Liver (tissue), 9 donors: ENCODE results near the gene ARCN1. TPM values are rescaled to one million over a fixed set of nuclear protein-coding genes. Genes with fewer than 3 reads are reported as not detected.
A peak's percentile ranks its signal among the peaks of the same experiment; 100 is the strongest.
"Not testable (repeated sequence)": the region's sequence is repeated elsewhere in the genome, so short reads cannot be mapped to it uniquely, and the experiment has no call there.

Experiments
- DNase-seq: peaks from one replicate; pipeline ENCODE4 v3.0.0-alpha.2; 2017; ENCODE audit warnings: low spot score
- H3K27ac ChIP-seq, 2 donors: one replicate each; pipeline ENCODE4 v1.7.0; 2013; ENCODE audit warnings: inconsistent platforms in 2 of 2, low read length in 2 of 2, control low read depth in 1 of 2, low read depth in 1 of 2, mild to moderate bottlenecking in 1 of 2
- H3K27me3 ChIP-seq, 4 donors: one replicate each; pipeline versions ENCODE4 v1.6.1 to v1.7.0; 2013; ENCODE audit warnings: low read length in 3 of 4, inconsistent platforms in 1 of 4, mild to moderate bottlenecking in 1 of 4, moderate library complexity in 1 of 4; ENCODE audit not compliant: control insufficient read depth in 4 of 4, insufficient read depth in 4 of 4
- H3K36me3 ChIP-seq, 4 donors: one replicate each; pipeline versions ENCODE4 v1.6.1 to v1.7.0; 2013; ENCODE audit warnings: low read length in 3 of 4, mild to moderate bottlenecking in 3 of 4, low read depth in 1 of 4, moderate library complexity in 1 of 4; ENCODE audit not compliant: control insufficient read depth in 4 of 4, insufficient read depth in 3 of 4
- H3K4me1 ChIP-seq, 4 donors: one replicate each; pipeline versions ENCODE4 v1.6.1 to v1.7.0; 2013; ENCODE audit warnings: low read length in 3 of 4, mild to moderate bottlenecking in 3 of 4, moderate library complexity in 1 of 4; ENCODE audit not compliant: control insufficient read depth in 4 of 4, insufficient read depth in 4 of 4
- H3K4me3 ChIP-seq, 3 donors: one replicate each; pipeline versions ENCODE4 v1.6.1 to v1.7.0; 2013; ENCODE audit warnings: low read length in 3 of 3, control low read depth in 1 of 3, low read depth in 1 of 3, mild to moderate bottlenecking in 1 of 3
- H3K9ac ChIP-seq, 2 donors: one replicate each; pipeline ENCODE4 v1.7.0; 2013; ENCODE audit warnings: low read length in 2 of 2, mild to moderate bottlenecking in 2 of 2, moderate library complexity in 2 of 2, control low read depth in 1 of 2, low read depth in 1 of 2
- H3K9me3 ChIP-seq, 4 donors: one replicate each; pipeline versions ENCODE4 v1.6.1 to v1.7.0; 2013; ENCODE audit warnings: low read length in 3 of 4; ENCODE audit not compliant: control insufficient read depth in 4 of 4
- EGR1 ChIP-seq, 2 donors: IDR thresholded peaks; 2 replicates each; pipeline ENCODE4 v1.6.1; 2016 to 2018; ENCODE audit warnings: antibody characterized with exemption in 2 of 2, low read depth in 2 of 2
- FOXA1 ChIP-seq: IDR thresholded peaks from 2 replicates; pipeline ENCODE4 v1.6.1; 2016; ENCODE audit warnings: antibody characterized with exemption
- FOXA2 ChIP-seq: IDR thresholded peaks from 2 replicates; pipeline ENCODE4 v1.6.1; 2016; ENCODE audit warnings: antibody characterized with exemption
- GABPA ChIP-seq, 2 donors: IDR thresholded peaks in 1 of 2; conservative IDR thresholded peaks in 1 of 2; 2 replicates each; pipeline ENCODE4 v1.6.1; 2016; ENCODE audit warnings: antibody characterized with exemption in 2 of 2, mild to moderate bottlenecking in 1 of 2, moderate library complexity in 1 of 2
- HNF4G ChIP-seq: IDR thresholded peaks from 2 replicates; pipeline ENCODE4 v1.6.1; 2016; ENCODE audit warnings: antibody characterized with exemption
- NR2F2 ChIP-seq: IDR thresholded peaks from 2 replicates; pipeline ENCODE4 v1.6.1; 2016; ENCODE audit warnings: antibody characterized with exemption
- RAD21 ChIP-seq, 2 donors: IDR thresholded peaks; 2 replicates each; pipeline ENCODE4 v1.6.1; 2016; ENCODE audit warnings: antibody characterized with exemption in 2 of 2, mild to moderate bottlenecking in 2 of 2
- RXRA ChIP-seq, 2 donors: IDR thresholded peaks; 2 replicates each; pipeline ENCODE4 v1.6.1; 2017 to 2018; ENCODE audit warnings: antibody characterized with exemption in 2 of 2, mild to moderate bottlenecking in 1 of 2
- SP1 ChIP-seq: IDR thresholded peaks from 2 replicates; pipeline ENCODE4 v1.6.1; 2018; ENCODE audit warnings: antibody characterized with exemption, mild to moderate bottlenecking
- YY1 ChIP-seq: IDR thresholded peaks from 2 replicates; pipeline ENCODE4 v1.6.1; 2016; ENCODE audit warnings: antibody characterized with exemption, mild to moderate bottlenecking
- WGBS: extraction: QIAGEN DNeasy Blood & Tissue Kit; methylation state at CpG from one replicate; pipeline ENCODE4 v1.1.7; 2013; 5-methylcytosine and 5-hydroxymethylcytosine counted together
- polyA plus RNA-seq, 2 donors: library from polyadenylated mRNA; stranded (reverse) in 1 of 2; unstranded in 1 of 2; fragments of 200-250 nt in 1 of 2; fragments of >200 nt in 1 of 2; fragmentation: Nextera tagmentation in 1 of 2; extraction: Ambion mirVana in 1 of 2; gene quantifications; one replicate each; pipeline versions ENCODE4 v1.2.1 to v1.2.3, GENCODE V29; 2013 to 2015
- total RNA-seq, 2 donors: library from RNA; depleted of rRNA; stranded (reverse); fragments of >200 nt; gene quantifications; one replicate each; pipeline ENCODE4 v1.2.3, GENCODE V29; 2014
- TF ChIP-seq, protein P1 (sequence below): IDR thresholded peaks from 2 replicates; pipeline ENCODE4 v1.6.1; 2016; ENCODE audit warnings: antibody characterized with exemption, mild to moderate bottlenecking
- TF ChIP-seq, protein P2 (sequence below): IDR thresholded peaks from 2 replicates; pipeline ENCODE4 v1.6.1; 2016; ENCODE audit warnings: antibody characterized with exemption
- TF ChIP-seq, protein P3 (sequence below): IDR thresholded peaks from 2 replicates; pipeline ENCODE4 v1.6.1; 2016; ENCODE audit warnings: antibody characterized with exemption
- donor health status: healthy.
- donor health status: healthy.
- donor health status: healthy.
- donor health status: healthy.
- donor health status: healthy.

The ARCN1 gene
- total and polyA plus RNA-seq, 4 donors = 36.7 to 95.4 (median 51.8) TPM

DNA sequence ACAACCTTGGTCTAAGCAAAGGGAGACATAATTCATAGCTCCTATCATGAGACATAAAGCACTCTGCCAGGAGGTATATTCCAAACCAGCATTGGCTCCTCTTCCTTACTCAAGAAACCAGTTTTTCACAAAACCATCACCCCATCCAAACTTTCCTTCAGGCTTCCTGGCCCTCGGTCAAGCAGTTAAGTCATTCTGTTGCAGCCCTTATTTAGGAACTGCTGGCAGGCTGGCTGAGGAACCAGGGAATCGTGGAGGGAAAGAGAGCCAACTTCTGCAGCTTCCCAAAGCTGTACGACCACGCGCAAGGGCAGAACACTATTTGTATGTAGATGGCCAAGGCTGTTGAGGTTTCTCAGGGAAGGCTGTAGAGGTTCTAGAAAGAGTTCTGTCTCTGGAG lies 7.2 kb upstream of the ARCN1 start (continued):
- TF ChIP-seq, protein P1, sequence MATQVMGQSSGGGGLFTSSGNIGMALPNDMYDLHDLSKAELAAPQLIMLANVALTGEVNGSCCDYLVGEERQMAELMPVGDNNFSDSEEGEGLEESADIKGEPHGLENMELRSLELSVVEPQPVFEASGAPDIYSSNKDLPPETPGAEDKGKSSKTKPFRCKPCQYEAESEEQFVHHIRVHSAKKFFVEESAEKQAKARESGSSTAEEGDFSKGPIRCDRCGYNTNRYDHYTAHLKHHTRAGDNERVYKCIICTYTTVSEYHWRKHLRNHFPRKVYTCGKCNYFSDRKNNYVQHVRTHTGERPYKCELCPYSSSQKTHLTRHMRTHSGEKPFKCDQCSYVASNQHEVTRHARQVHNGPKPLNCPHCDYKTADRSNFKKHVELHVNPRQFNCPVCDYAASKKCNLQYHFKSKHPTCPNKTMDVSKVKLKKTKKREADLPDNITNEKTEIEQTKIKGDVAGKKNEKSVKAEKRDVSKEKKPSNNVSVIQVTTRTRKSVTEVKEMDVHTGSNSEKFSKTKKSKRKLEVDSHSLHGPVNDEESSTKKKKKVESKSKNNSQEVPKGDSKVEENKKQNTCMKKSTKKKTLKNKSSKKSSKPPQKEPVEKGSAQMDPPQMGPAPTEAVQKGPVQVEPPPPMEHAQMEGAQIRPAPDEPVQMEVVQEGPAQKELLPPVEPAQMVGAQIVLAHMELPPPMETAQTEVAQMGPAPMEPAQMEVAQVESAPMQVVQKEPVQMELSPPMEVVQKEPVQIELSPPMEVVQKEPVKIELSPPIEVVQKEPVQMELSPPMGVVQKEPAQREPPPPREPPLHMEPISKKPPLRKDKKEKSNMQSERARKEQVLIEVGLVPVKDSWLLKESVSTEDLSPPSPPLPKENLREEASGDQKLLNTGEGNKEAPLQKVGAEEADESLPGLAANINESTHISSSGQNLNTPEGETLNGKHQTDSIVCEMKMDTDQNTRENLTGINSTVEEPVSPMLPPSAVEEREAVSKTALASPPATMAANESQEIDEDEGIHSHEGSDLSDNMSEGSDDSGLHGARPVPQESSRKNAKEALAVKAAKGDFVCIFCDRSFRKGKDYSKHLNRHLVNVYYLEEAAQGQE = no peak
- no peak for TF ChIP-seq FOXA1

DNA sequence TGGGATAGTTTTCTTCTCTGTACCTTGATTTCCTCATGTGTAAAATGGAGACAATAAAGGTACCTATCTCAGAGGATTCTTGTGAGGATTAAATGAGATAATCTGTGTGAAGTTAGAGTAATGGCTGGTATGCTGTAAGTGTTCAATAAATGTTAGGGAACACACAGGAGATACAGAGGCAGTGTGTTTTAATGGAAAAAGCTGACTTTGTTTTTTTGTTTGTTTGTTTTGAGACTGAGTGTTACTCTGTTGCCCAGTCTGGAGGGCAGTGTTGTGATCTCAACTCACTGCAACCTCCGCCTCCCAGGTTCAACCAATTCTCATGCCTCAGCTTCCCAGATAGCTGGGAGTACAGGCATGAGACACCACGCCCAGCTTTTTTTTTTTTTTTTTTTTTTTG lies 2.5 kb upstream of the ARCN1 start:
- no peak for DNase-seq
- Histone ChIP-seq H3K27ac (no peak overlapping the region), H3K4me3 (no peak overlapping the region), H3K9ac (no peak overlapping the region), H3K9me3 (no peaks in the 10 kb centered on the region), H3K4me1 (peaks cover 2 to 27% (median 17%) of the 10 kb centered on the region in 4 donors), H3K27me3 (no peaks in the 10 kb centered on the region), H3K36me3 (no peaks in the 10 kb centered on the region)
- TF ChIP-seq FOXA2 (no peak), RXRA (IDR thresholded peaks at IDR 0.05) (no peak), YY1 (no peak), HNF4G (no peak), EGR1 (IDR thresholded peaks at IDR 0.05; ENCODE audit: low read depth in 2 of 2) (no peak), GABPA (IDR thresholded peaks at IDR 0.05 in 1 of 2, conservative IDR thresholded peaks at IDR 0.05 in 1 of 2) (no peak), FOXA1 (no peak), NR2F2 (no peak), RAD21 (IDR thresholded peaks at IDR 0.05) (no peak)
- TF ChIP-seq, protein P2, sequence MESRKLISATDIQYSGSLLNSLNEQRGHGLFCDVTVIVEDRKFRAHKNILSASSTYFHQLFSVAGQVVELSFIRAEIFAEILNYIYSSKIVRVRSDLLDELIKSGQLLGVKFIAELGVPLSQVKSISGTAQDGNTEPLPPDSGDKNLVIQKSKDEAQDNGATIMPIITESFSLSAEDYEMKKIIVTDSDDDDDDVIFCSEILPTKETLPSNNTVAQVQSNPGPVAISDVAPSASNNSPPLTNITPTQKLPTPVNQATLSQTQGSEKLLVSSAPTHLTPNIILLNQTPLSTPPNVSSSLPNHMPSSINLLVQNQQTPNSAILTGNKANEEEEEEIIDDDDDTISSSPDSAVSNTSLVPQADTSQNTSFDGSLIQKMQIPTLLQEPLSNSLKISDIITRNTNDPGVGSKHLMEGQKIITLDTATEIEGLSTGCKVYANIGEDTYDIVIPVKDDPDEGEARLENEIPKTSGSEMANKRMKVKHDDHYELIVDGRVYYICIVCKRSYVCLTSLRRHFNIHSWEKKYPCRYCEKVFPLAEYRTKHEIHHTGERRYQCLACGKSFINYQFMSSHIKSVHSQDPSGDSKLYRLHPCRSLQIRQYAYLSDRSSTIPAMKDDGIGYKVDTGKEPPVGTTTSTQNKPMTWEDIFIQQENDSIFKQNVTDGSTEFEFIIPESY = no peak
- TF ChIP-seq, protein P1 = no peak
- 92% methylated on average over 2 of the region's 2 CpGs for WGBS

- Histone ChIP-seq H3K27ac (no peak overlapping the region), H3K4me3 (no peak overlapping the region), H3K9me3 (no peaks in the 10 kb centered on the region), H3K9ac (no peak overlapping the region), H3K27me3 (no peaks in the 10 kb centered on the region), H3K4me1 (peaks cover 6 to 30% (median 22%) of the 10 kb centered on the region in 4 donors), H3K36me3 (no peaks in the 10 kb centered on the region)
- WGBS = 95% methylated on average over 1 of the region's 1 CpG
- no peak for DNase-seq
- TF ChIP-seq FOXA1 (no peak), YY1 (no peak), EGR1 (IDR thresholded peaks at IDR 0.05; ENCODE audit: low read depth in 2 of 2) (no peak), RXRA (IDR thresholded peaks at IDR 0.05) (no peak), RAD21 (IDR thresholded peaks at IDR 0.05) (no peak), HNF4G (no peak), SP1 (no peak)
- TF ChIP-seq, protein P3, sequence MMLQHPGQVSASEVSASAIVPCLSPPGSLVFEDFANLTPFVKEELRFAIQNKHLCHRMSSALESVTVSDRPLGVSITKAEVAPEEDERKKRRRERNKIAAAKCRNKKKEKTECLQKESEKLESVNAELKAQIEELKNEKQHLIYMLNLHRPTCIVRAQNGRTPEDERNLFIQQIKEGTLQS = no peak
Measured at GRCh38 chr11:118570787-118571186, 1.4 kb upstream of the ARCN1 start.

DNA sequence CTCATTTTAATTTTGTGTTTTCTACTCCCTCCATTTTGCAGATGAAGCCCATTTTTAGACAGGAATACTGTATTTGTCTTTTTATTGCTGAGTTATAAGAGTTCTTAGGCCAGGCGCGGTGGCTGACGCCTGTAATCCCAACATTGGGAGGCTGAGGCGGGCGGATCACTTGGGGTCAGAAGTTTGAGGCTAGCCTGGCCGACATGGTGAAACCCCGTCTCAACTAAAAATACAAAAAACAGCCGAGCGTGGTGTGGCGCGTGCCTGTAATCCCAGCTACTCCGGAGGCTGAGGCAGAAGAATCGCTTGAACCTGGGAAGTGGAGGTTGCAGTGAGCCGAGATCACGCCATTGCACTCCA lies 528 bp upstream of the ARCN1 start:
- not testable (repeated sequence) for DNase-seq, H3K9me3 ChIP-seq, H3K36me3 ChIP-seq, H3K9ac ChIP-seq, H3K27me3 ChIP-seq
- Histone ChIP-seq H3K4me1 (peaks cover 6 to 33% (median 22%) of the 10 kb centered on the region in 4 donors), H3K4me3 (peak overlapping the region; percentile 77 to 99 (median 97)), H3K27ac (peak overlapping the region; percentile 97 to 100)
- WGBS = 23% methylated on average over 15 of the region's 15 CpGs
